HEK293 (cell line): ENCODE data around the gene SPACA7.

Experiments used
- CTCF ChIP-seq: fragments of 450-650 bp; formaldehyde crosslinking; IDR thresholded peaks from 2 replicates; pipeline ENCODE4 v1.5.1; 2016; ENCODE audit warnings: missing biosample characterization, missing genetic modification characterization
- REST ChIP-seq: fragments of 450-650 bp; formaldehyde crosslinking; IDR thresholded peaks from 2 replicates; pipeline ENCODE4 v1.5.1; 2016; ENCODE audit warnings: missing biosample characterization, missing genetic modification characterization
- ZBTB11 ChIP-seq: fragments of 450-650 bp; formaldehyde crosslinking; conservative IDR thresholded peaks from 2 replicates; pipeline ENCODE4 v1.5.1; 2016; ENCODE audit warnings: low read depth, missing biosample characterization, missing genetic modification characterization
- ZNF311 ChIP-seq: fragments of 450-650 bp; formaldehyde crosslinking; IDR thresholded peaks from 2 replicates; pipeline ENCODE4 v1.5.1; 2017; ENCODE audit warnings: missing biosample characterization, missing genetic modification characterization, borderline replicate concordance
- ZNF561 ChIP-seq: fragments of 450-650 bp; IDR thresholded peaks from 2 replicates; pipeline ENCODE4 v1.5.1; 2018; ENCODE audit warnings: missing biosample characterization, missing genetic modification characterization, borderline replicate concordance

- TF ChIP-seq ZNF311 (tag by site-specific recombination) (no peak), ZBTB11 (no peak), CTCF (no peak), REST (no peak), ZNF561 (tag by site-specific recombination) (no peak)
Measured at GRCh38 chr13:112374271-112374670, 1.9 kb upstream of the SPACA7 start.
